HS-5 (cell line): ENCODE data around the gene NPPA.

Source experiments
- DNase-seq: peaks from one replicate; pipeline ENCODE4 v3.0.0-alpha.2; 2012; ENCODE audit warnings: low read depth

NPPA gene

DNA sequence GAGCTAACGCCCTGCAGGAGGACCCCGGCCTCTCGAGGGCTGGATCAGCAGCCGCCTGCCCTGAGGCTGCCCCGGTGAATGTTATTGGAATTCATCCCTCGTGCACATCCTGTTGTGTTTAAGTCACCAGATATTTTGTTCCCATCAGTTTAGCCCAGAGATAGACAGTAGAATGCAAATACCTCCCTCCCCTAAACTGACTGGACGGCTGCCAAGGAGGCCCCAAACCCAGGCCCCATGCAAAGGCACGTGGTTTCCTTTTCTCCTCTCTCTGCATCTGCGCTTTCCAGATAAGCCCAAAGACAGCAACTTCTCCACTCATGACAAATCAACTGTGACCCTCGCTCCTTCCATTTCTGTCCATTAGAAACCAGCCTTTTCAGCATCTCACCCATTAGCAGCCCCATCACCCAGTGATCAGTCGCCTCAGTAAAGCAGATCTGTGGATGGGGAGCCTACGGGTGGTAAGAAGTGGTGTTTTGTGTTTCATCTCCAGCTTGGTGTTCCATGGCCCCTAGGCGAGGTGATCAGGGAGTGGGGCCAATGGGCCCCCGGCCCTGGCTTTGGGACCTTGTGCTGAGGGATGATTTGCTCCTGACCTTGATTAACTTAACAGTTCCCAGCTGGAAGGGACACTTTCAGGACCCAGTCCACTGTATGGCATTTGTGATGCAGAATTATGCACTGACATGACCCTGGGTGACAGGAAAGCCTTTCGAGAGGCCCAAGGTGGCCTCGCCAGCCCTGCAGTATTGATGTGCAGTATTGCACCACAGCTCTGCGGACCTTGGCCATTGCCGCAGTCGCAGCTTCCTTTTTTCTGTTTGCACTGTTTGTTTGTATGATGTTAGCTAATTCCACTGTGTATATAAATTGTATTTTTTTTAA lies 5.2 kb downstream of the NPPA start:
- DNase-seq, result no peak

DNA sequence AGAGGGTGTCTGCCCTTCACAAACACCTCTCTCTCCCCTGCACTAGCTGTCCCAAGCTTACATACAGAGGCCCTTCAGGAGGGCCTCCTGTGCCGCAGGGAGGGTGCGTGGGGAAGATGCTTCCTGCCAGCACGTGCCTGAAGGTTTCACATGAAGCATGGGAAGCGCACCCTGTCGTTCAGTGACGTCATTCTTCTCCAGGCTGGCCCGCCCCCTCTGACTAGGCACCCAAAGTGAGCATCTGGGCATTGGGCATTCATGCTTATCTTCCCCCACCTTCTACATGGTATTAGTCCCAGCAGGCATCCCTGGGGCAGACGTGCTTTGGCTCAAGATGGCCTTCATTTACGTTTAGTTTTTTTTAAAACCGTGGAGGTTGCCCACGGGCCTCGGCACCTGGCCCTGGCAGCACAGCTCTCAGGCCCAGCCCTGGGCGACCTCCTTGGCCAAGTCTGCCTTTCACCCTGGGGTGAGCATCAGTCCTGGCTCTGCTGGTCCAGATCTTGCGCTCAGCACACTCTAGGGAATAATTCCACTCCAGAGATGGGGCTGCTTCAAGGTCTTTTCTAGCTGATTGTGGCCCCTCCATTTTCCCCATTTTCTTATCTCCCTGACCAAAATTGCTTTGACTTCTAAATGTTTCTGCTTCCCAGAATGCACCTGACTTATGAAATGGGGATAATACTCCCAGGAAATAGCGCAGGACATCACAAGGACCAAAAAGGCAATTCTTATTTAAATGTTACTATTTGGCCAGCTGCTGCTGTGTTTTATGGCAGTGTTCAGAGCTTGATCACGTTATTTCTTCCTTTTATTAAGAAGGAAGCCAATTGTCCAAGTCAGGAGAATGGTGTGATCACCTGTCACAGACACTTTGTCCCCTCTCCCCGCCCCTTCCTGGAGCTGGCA lies 6.1 kb downstream of the NPPA start:
- no peak for DNase-seq

DNA sequence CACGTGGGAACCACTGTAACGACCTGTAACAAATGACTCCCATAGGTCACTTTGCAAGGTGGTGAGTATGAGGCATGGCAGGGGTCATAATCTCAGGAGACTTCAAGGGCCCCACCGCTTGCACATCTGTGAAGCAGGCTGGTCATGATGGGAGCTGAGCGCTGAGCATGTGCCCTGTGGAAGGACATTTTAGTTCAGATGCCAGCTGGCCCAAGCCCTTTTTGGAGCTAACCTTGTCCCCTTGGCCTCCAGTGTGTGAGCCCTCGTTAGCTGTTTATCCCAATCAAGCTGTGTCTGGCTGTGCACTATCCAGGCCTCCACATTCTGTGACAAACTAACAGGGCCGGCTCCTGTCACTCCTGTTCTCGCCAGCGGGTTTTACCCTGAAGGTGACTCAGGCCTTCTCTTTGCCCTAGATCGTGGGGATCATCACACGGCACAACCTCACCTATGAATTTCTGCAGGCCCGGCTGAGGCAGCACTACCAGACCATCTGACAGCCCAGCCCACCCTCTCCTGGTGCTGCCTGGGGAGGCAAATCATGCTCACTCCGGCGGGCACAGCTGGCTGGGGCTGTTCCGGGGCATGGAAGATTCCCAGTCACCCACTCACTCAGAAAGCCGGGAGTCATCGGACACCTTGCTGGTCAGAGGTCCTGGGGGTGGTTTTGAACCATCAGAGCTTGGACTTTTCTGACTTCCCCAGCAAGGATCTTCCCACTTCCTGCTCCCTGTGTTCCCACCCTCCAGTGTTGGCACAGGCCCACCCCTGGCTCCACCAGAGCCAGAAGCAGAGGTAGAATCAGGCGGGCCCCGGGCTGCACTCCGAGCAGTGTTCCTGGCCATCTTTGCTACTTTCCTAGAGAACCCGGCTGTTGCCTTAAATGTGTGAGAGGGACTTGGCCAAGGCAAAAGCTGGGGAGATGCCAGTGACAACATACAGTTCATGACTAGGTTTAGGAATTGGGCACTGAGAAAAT lies 7.6 kb downstream of the NPPA start:
- DNase-seq, result no peak

DNA sequence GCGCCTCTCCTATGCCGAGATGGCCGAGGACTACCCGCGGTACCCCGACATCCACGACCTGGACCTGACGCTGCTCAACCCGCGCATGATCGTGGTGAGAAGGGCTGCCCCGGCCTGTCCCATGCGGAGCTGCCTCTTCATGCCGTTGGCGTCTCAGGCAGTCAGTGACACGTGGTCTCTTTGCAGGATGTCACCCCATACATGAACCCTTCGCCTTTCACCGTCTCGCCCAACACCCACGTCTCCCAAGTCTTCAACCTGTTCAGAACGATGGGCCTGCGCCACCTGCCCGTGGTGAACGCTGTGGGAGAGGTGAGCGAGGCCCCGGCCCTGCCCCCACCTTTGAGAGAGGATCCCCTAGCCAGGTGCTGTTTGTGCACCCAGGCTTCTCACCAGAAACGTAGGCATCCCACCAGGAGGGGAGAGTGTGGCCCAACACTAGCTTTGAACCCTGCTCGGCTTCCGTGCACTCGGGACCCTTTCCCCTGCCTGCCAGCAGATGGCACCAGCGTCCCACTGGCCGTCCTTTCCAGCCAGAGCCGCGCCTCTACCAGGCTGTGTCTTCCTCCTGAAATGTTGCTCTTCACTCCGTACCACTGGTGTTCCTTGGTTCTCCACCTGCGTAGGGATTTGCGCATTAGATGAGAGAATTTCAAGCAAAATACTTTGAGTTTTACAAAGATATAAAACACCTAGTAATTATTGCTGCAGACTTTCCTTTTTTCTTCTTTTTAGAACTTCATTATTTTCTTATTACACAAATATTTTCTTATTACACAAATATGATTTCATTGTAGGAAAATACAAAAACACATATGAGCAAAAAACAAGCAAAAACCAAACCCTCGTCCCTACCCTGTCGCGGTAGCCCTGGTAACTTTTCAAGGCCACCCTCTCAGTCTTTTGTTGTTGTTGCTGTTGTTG lies 9.0 kb downstream of the NPPA start:
- DNase-seq, result peak; percentile 20

DNA sequence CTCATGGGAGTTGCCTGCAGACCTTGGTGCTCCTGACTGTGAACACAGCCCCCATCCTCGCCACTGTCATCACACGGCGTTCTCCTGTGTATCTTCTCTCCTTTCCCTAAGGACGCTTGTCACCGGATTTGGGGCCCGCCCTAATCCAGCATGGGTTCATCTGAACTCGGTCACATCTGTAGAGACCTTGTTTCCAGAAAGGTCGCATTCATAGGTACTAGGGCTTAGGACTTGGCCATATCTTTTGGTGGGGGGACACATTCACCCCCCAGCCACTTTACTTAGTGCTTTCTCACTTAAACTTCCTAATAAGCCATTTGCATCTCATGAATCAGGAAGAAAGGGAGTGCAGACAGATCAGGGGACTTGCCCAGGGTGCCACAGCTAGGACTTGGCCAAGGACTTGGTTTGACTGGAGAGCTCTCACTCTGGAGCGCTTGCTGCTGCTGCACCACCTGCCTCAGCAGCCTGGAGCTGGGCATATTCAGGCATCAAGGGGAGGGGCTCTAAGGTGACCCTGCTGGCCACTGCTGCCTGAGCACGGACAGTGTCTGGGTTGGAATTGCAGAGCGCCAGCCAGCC lies 9.7 kb downstream of the NPPA start:
- no peak for DNase-seq

DNA sequence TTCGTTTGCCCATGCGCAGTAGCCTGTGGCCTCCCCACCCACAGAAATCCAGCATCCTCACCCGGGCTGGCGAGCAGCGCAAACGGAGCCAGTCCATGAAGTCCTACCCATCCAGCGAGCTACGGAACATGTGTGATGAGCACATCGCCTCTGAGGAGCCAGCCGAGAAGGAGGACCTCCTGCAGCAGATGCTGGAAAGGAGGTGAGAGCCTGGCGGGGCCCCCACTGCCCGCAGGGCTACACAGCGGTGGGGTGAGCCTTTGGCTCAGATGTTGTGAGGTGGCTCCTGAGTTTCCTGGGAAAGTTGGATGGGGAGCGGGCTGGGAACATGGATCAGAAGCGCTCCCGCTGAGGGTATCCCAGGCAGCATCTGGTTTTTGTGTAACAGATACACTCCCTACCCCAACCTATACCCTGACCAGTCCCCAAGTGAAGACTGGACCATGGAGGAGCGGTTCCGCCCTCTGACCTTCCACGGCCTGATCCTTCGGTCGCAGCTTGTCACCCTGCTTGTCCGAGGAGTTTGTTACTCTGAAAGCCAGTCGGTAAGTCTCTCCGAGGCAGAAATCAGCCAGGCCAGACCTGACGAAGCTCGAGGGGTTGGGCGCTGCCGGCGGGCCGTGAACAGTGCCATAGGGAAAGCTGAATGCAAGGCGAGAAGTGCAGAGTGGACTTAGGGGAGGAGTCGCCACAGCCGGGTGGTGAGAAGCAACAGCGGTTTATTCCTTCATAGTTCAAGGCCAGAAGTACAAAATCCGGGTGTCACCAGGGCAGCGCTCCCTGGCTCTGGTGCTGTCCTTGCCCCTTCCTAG lies 10.4 kb downstream of the NPPA start:
- no peak for DNase-seq

DNA sequence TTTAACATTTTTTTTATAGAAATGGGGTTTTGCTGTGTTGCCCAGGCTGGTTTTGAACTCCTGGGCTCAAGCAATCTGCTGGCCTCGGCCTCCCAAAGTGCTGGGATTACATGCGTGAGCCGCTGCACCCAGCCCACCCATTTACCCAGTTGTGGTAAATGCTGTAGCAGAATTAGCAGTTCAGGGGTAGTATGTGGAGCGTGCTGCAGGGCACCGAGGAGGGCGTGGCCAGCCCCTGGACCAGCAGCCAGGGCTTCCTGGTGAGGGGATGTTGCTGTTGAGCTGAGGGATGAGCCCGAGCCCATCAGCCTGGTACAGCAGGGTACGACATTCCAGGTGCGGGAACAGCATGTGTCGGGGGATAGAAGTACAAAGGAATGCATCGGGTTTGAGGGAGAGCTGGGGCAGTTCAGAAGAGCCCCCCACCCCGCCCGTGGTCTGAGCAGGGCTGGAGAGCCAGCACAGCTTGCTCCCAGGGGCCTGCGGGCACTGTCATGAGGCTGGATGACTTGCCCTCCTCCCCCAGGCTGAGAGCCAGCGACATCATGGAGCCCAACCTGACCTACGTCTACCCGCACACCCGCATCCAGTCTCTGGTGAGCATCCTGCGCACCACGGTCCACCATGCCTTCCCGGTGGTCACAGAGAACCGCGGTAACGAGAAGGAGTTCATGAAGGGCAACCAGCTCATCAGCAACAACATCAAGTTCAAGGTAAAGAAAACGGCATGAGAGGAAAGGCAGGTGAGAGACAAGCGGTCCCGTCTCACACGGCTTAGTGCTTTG lies 11.9 kb downstream of the NPPA start:
- no peak for DNase-seq

DNA sequence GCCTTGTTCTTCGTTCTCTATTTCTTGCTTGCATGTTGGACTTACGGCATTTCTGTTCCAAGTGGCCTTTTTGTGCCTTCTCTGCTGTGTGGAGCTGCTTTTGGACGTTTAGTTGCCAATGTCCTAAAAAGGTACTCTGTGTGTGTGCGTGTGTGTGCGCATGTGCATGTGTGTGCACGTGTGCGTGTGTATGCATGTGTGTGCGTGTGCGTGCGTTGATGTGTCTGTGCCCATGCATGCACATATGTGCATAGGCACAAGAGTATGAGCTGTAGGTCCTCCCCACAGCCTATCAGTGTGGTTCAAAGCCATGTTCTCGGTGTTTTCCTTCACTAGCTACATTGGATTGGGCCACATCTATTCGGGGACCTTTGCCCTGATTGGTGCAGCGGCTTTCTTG lies 13.7 kb downstream of the NPPA start:
- DNase-seq, result no peak

DNA sequence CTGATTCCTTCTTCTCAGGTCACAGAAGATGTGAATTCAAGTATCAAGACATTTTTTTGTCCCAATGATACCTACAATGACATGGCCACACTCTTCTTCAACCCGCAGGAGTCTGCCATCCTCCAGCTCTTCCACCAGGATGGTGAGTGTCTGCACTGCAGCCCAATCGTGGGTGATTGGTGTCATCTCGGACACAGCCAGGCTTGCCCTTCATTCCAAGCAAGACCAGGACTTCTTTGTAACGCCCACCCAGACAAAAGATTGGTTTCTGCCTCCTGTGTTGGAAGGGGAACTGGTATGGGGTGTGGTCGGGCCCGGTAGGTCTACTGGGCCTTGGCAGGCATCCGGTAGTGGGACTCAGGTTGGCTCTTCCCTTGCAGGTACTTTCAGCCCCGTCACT lies 14.1 kb downstream of the NPPA start:
- no peak for DNase-seq

DNA sequence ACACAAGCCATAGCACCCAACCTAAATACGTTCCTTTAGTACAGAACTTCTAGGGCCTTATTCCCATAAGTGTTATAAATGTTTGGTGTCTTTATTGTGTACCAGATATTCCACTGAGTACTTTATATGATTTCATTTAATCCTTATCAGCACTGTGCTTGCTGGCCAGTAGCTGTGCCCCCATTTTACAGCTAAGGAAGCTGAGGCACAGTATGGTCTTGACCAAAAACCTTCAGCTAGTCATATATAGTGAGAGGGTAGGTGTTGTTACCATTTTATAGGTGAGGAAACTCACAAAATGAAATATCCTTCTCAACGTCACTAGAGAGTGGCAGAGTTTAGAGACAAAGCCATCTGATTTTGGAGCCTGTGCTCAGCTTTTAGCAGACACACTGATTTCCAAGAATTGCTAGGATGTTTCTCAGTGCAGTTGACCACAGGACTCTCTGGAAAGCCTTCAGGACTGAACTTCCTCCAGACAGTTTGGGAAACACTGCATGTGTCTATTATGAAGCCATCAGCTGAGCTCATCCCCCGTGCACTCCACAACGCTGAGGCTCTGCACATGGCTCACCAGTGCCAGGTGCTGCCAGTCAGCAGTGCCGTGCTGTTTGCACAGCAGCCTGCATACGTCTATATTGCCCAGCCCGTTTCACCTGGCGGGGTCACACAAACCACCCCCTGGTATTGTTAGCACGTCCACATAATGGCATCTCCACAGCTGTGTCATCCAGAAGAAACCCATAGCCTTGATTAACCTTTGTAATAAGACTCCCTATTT lies 15.4 kb downstream of the NPPA start:
- DNase-seq, result no peak

DNA sequence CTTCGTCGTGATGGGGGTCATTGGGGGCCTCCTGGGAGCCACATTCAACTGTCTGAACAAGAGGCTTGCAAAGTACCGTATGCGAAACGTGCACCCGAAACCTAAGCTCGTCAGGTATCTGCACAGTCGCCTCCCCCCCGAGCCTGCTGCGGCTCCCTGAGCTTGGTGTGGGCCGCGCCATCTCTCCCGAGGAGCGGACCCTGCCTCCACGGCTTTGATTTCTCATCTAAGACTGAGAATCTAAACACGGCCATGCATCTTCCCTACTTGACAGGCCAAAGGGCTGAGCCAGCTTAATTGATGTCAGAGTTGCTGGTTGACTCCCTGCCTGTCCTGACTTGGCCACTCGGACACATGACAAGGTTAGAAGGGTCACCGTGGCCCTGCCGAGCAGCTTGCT lies 19.1 kb downstream of the NPPA start:
- DNase-seq, result no peak

DNA sequence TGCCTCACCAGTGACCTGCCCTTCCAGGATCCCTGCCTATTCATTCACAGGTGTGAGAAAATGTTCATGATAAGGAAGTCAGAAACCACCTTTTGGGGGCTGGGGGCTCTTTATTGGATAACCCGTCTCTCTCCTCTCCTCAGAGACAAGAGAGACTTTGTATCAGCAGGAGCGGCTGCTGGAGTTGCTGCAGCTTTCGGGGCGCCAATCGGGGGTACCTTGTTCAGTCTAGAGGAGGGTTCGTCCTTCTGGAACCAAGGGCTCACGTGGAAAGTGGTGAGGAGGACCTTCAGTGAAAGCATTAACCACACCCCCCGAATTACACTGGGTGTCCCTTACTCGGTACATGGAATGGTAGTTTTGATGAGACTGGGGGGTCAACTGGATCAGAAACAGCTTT lies 20.6 kb downstream of the NPPA start:
- no peak for DNase-seq

DNA sequence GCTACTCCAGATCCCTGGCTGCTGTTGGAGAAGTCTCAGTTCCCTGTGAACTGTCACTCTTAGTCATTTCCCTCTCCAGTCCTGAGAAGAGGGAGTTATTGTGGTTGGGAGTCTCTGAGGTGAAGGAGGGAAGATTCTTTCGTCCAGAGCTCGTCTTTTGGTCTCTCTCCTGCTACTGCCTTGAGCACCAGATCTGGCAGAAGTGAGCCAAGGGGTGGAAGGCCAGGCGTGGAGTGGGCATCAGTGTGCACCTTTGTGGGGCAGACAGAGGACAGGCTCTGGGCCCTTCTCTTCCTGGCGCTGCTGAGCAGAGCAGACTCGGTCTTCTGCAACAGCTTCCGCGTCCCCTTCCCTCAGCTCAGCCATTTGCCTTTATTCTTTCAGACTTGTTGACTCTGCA lies 22.5 kb downstream of the NPPA start:
- no peak for DNase-seq

DNA sequence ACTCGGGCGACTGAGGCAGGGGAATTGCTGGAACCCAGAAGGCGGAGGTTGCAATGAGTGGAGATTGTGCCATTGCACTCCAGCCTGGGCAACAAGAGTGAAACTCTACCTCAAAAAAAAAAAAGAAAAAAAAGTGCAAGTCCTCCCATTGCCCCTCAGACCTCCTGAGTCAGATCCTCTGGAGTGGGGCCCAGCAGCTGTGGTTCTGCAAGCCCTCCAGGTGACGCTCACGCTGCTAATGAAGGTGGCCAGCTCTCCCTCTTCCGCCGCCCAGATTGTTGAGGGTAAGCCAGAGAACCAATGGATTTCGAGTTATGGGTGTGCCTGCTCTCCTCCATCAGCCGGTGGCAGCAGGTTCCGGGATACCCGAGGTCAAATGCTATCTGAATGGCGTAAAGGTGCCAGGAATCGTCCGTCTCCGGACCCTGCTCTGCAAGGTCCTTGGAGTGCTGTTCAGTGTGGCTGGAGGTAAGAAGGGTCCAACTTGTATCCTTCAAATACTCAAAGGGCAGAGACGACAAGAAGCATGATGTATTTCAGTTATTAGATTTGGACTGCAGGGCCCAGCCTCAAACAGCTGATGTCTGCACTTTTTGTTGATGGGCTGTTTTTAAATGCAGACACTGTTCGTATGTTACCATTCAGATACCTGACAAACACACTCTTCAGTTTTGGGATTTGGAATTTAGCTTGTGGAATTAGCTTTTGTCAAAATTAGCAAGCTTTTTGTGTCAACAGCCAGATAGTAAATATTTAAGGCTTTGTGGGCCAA lies 24.0 kb downstream of the NPPA start:
- DNase-seq, result no peak

DNA sequence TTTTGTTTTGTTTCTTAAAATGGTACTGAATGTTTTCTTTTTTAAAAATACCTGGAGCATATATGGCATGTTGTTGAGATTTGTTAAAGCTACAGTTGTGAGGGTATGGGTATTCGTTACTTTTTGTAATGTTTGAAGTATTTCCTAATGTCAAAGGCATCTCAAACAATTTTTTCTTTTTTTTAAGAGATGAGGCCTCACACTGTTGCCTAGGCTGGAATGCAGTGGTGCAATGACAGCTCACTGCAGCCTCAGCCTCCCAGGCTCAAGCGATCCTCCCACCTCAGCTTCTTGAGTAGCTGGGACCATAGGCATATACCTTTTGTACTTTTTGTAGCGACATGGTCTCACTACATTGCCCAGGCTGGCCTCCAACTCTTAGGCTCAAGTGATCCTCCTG lies 25.5 kb downstream of the NPPA start:
- DNase-seq, result no peak

DNA sequence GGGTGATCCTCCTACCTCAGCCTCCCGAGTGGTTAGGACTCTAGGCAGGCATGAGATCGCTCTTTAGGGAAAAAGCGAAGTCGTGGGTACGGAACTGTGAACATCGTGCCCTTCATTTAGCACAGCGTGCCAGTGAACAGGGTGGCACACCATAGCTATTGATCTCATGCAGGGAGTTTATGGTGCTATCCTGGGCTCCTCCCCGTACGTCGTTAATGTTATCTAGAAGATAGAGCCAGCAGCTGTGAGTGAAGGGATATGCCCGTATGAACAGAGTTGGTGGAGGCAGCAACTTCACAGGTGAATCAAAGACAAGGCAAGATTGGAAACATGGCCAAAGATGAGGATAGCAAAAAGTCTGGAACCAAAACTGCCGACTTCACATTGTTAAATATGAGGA lies 30.4 kb downstream of the NPPA start:
- DNase-seq, result no peak

DNA sequence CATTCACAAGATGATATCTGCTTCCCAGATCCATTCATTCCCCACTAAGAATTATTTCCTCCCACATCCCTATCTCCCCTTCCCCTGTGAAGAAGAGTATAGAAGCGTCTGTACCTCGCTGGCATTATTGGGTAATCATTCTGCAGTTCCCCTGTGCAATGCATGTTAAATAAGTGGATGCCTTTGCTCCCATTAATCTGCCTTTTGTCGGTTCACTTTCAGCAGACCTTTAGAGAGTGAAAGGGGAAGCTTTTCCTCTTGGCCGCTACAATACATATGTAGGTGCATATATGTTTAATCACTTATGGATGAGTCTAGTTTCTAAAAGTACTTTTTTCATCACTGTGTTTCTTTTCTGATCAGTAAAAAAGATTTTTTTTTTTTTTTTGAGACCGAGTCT lies 34.6 kb downstream of the NPPA start:
- DNase-seq, result no peak
